B cell (primary cell): ENCODE data around the gene HCST. TPM values are rescaled to one million over a fixed set of nuclear protein-coding genes. Genes with fewer than 3 reads are reported as not detected.
A peak's percentile ranks its signal among the peaks of the same experiment; 100 is the strongest.

Experiments
- ATAC-seq: fragments of 200-7000 bp; cut with Tn5 transposase; one replicate; pipeline ENCODE4 v1.10.0; 2021; ENCODE audit warnings: low read depth, mild to moderate bottlenecking, moderate number of reproducible peaks, moderate library complexity
- CTCF ChIA-PET: fragments of 350-600 bp; sonication (Branson Sonifier 250); formaldehyde crosslinking; loops from one replicate; lab custom pipeline; 2021; ENCODE audit warnings: antibody characterized with exemption, inconsistent platforms; lab: Charles Lee
- POLR2A ChIA-PET: fragments of 350-600 bp; sonication (Branson Sonifier 250); formaldehyde crosslinking; loops from one replicate; lab custom pipeline; 2021; ENCODE audit warnings: antibody characterized with exemption; lab: Charles Lee
- DNase-seq: peaks from one replicate; pipeline ENCODE4 v3.0.0; 2013
- H2AFZ ChIP-seq: 2 replicates; pipeline ENCODE4 v1.6.1; 2012; ENCODE audit warnings: mild to moderate bottlenecking, low read depth, low read length; ENCODE audit not compliant: insufficient read depth, poor library complexity, severe bottlenecking
- H3K27ac ChIP-seq, 2 donors: 1 replicate in 1 of 2; 2 replicates in 1 of 2; pipeline ENCODE4 v1.5.1; 2012 to 2013; ENCODE audit warnings: low read length in 2 of 2, mild to moderate bottlenecking in 2 of 2, moderate library complexity in 1 of 2
- H3K27me3 ChIP-seq, 4 experiments: fragments of 200-600 bp in 1 of 4; sonication (generic) in 1 of 4; replicated peaks in 1 of 4; 1 replicate in 2 of 4; 2 replicates in 2 of 4; pipeline versions ENCODE4 v1.6.1 to v1.7.0; 2013 to 2016; ENCODE audit warnings: low read length in 3 of 4, mild to moderate bottlenecking in 2 of 4, mixed read lengths in 1 of 4, moderate library complexity in 1 of 4; ENCODE audit not compliant: insufficient read depth in 4 of 4, control insufficient read depth in 3 of 4; ENCODE audit errors: control extremely low read depth in 1 of 4
- H3K36me3 ChIP-seq, 2 experiments: replicated peaks in 1 of 2; 1 replicate in 1 of 2; 2 replicates in 1 of 2; pipeline versions ENCODE4 v1.6.1 to v1.7.1; 2013; ENCODE audit warnings: low read length in 1 of 2; ENCODE audit not compliant: insufficient read depth in 2 of 2, control insufficient read depth in 1 of 2; ENCODE audit errors: control extremely low read depth in 1 of 2, extremely low read depth in 1 of 2
- H3K4me1 ChIP-seq, 2 donors: fragments of 200-600 bp in 1 of 2; sonication (generic) in 1 of 2; 1 replicate in 1 of 2; 2 replicates in 1 of 2; pipeline versions ENCODE4 v1.5.1 to v1.6.1; 2013 to 2017; ENCODE audit warnings: low read length in 2 of 2; ENCODE audit not compliant: control insufficient read depth in 2 of 2, insufficient read depth in 2 of 2
- H3K4me2 ChIP-seq: replicated peaks from 2 replicates; pipeline ENCODE3; 2012; ENCODE audit warnings: mild to moderate bottlenecking, low read depth, low read length; ENCODE audit not compliant: poor library complexity, severe bottlenecking
- H3K4me3 ChIP-seq, 5 experiments: fragments of 200-600 bp in 1 of 5; sonication (generic) in 1 of 5; 1 replicate in 3 of 5; 2 replicates in 2 of 5; pipeline versions ENCODE4 v1.5.1 to v1.7.0; 2011 to 2016; ENCODE audit warnings: low read length in 4 of 5, mild to moderate bottlenecking in 4 of 5, low read depth in 2 of 5, control low read depth in 1 of 5, moderate library complexity in 1 of 5; ENCODE audit not compliant: insufficient read depth in 1 of 5; ENCODE audit errors: control extremely low read depth in 1 of 5, extremely low read depth in 1 of 5
- H3K79me2 ChIP-seq: fragments of 200-600 bp; sonication (generic); one replicate; pipeline ENCODE4 v1.6.0; 2016; ENCODE audit warnings: low read length; ENCODE audit not compliant: control insufficient read depth, insufficient read depth
- H3K9ac ChIP-seq: fragments of 200-600 bp; sonication (generic); 2 replicates; pipeline ENCODE4 v1.6.1; 2017; ENCODE audit warnings: mild to moderate bottlenecking, low read length, moderate library complexity
- H3K9me3 ChIP-seq, 3 donors: one replicate each; pipeline versions ENCODE4 v1.6.1 to v1.7.1; 2013; ENCODE audit warnings: low read length in 2 of 3; ENCODE audit not compliant: control insufficient read depth in 2 of 3, insufficient read depth in 1 of 3; ENCODE audit errors: control extremely low read depth in 1 of 3
- H4K20me1 ChIP-seq: 2 replicates; pipeline ENCODE4 v1.6.0; 2012; ENCODE audit warnings: mild to moderate bottlenecking, low read length; ENCODE audit not compliant: insufficient read depth, control insufficient read depth, poor library complexity, severe bottlenecking
- H3K27ac Mint-ChIP-seq: one replicate; pipeline ENCODE4 v1.8.0; 2021; ENCODE audit warnings: mixed read lengths
- H3K27me3 Mint-ChIP-seq: one replicate; pipeline ENCODE4 v1.8.0; 2021; ENCODE audit warnings: mixed read lengths
- H3K4me1 Mint-ChIP-seq: one replicate; pipeline ENCODE4 v1.8.0; 2021; ENCODE audit warnings: mixed read lengths
- H3K4me3 Mint-ChIP-seq: one replicate; pipeline ENCODE4 v1.8.0; 2021; ENCODE audit warnings: mixed read lengths
- H3K9me3 Mint-ChIP-seq: one replicate; pipeline ENCODE4 v1.8.0; 2022; ENCODE audit warnings: mixed read lengths; ENCODE audit not compliant: insufficient read depth
- CTCF ChIP-seq: fragments of 200-600 bp; IDR thresholded peaks from one replicate; pipeline ENCODE4 v1.8.0; 2022; ENCODE audit warnings: antibody characterized with exemption, mild to moderate bottlenecking
- EZH2 ChIP-seq: IDR thresholded peaks from 2 replicates; pipeline ENCODE4 v1.6.1; 2012; ENCODE audit warnings: borderline replicate concordance, low read depth, mild to moderate bottlenecking, moderate library complexity, low read length; ENCODE audit not compliant: insufficient read depth, poor library complexity, severe bottlenecking
- WGBS: methylation state at CpG from one replicate; pipeline ENCODE4 v1.1.5; 2013; ENCODE audit warnings: missing lambda C conversion rate; ENCODE audit not compliant: insufficient coverage; 5-methylcytosine and 5-hydroxymethylcytosine counted together
- intact Hi-C: fragments of 100-400 bp; cut with micrococcal nuclease; formaldehyde crosslinking; loops from one replicate; pipeline ENCODE4 v1.10.0; 2022
- polyA plus RNA-seq: library from polyadenylated mRNA; depleted of rRNA; stranded (reverse); fragments of >200 nt; gene quantifications from 2 replicates; pipeline ENCODE4 v1.2.3, GENCODE V29; 2012
- total RNA-seq, 2 donors: library from RNA; stranded (reverse); fragments of 120-200 nt in 1 of 2; gene quantifications; 1 replicate in 1 of 2; 2 replicates in 1 of 2; pipeline versions ENCODE4 v1.2.3 to v1.2.4, GENCODE V29; 2013 to 2022

The HCST gene
- total and polyA plus RNA-seq, 2 donors (not counting 1 experiment from before 2014, with no cell fraction given): 4.8 to 40.6 TPM

GRCh38 chr19:35888398-35888797, 13.9 kb upstream of the HCST start:
- no peaks in the 10 kb centered on the region for H3K4me1 ChIP-seq
- WGBS: 98% methylated on average over 9 of the region's 9 CpGs
- H2AFZ ChIP-seq: no peak overlapping the region
- no peak overlapping the region for H3K4me2 ChIP-seq
- peaks cover 69% of the 10 kb centered on the region for H4K20me1 ChIP-seq
- peak overlapping the region; percentile 60 for H3K27ac Mint-ChIP-seq
- H3K4me3 ChIP-seq: no peak overlapping the region
- no peaks in the 10 kb centered on the region for H3K27me3 Mint-ChIP-seq
- H3K27ac ChIP-seq: no peak overlapping the region
- DNase-seq: peak; percentile 54
- no peaks in the 10 kb centered on the region for H3K27me3 ChIP-seq
- H3K79me2 ChIP-seq: peaks cover 2% of the 10 kb centered on the region
- CTCF ChIA-PET: interaction anchor here (0.7 to 1.3 kb wide), 2 partner anchors 43 to 71 kb away, joined by 4 to 5 read pairs; no protein-coding TSS in a partner anchor
- POLR2A ChIA-PET: interaction anchor here (0.7 to 1.3 kb wide), 2 partner anchors 41 to 43 kb away, joined by 3 to 4 read pairs; no protein-coding TSS in a partner anchor
- no peak for ATAC-seq
- H3K9ac ChIP-seq: no peak overlapping the region
- peaks cover 11 to 66% of the 10 kb centered on the region in 2 experiments for H3K36me3 ChIP-seq
- H3K4me3 Mint-ChIP-seq: no peak overlapping the region
- TF ChIP-seq CTCF (no peak), EZH2 (no peak)
- no peaks in the 10 kb centered on the region for H3K9me3 ChIP-seq
- intact Hi-C loops: no loop called here
- no peaks in the 10 kb centered on the region for H3K9me3 Mint-ChIP-seq
- H3K4me1 Mint-ChIP-seq: peaks cover 17% of the 10 kb centered on the region

GRCh38 chr19:35889370-35890112, 12.8 kb upstream of the HCST start:
- Mint-ChIP-seq H3K9me3 (no peaks in the 10 kb centered on the region), H3K27me3 (no peaks in the 10 kb centered on the region), H3K4me3 (no peak overlapping the region), H3K27ac (peak overlapping the region; percentile 29), H3K4me1 (peaks cover 11% of the 10 kb centered on the region)
- intact Hi-C loops: no loop called here
- H3K27ac ChIP-seq: no peak overlapping the region
- H3K36me3 ChIP-seq: peaks cover 12 to 75% of the 10 kb centered on the region in 2 experiments
- H3K4me1 ChIP-seq: no peaks in the 10 kb centered on the region
- no peak overlapping the region for H3K4me2 ChIP-seq
- H3K9ac ChIP-seq: no peak overlapping the region
- ChIA-PET POLR2A (interaction anchor here (0.6 to 1.1 kb wide), 3 partner anchors 16 to 52 kb away, joined by 3 to 4 read pairs (median 3); no protein-coding TSS in a partner anchor), CTCF (interaction anchor here (1.0 kb wide), 1 partner anchor 43 kb away, joined by 3 read pairs; no protein-coding TSS in a partner anchor)
- WGBS: 97% methylated on average over 13 of the region's 18 CpGs
- peak; percentile 65 for DNase-seq
- ATAC-seq: no peak
- no peak for TF ChIP-seq CTCF
- no peak for TF ChIP-seq EZH2
- no peaks in the 10 kb centered on the region for H3K27me3 ChIP-seq
- no peaks in the 10 kb centered on the region for H3K9me3 ChIP-seq
- H3K79me2 ChIP-seq: peaks cover 6% of the 10 kb centered on the region
- H3K4me3 ChIP-seq: no peak overlapping the region
- H4K20me1 ChIP-seq: peaks cover 81% of the 10 kb centered on the region
- H2AFZ ChIP-seq: no peak overlapping the region
